Erythroblast (primary cell): ENCODE data around the gene TK2.

Source experiments
- GATA1 ChIP-seq: IDR thresholded peaks from 2 replicates; pipeline ENCODE4 v1.6.1; 2011; ENCODE audit warnings: low read depth, mild to moderate bottlenecking, control low read depth, low read length, moderate library complexity
- POLR2A ChIP-seq: IDR thresholded peaks from 2 replicates; pipeline ENCODE4 v1.6.1; 2011; ENCODE audit warnings: mild to moderate bottlenecking, low read length

DNA sequence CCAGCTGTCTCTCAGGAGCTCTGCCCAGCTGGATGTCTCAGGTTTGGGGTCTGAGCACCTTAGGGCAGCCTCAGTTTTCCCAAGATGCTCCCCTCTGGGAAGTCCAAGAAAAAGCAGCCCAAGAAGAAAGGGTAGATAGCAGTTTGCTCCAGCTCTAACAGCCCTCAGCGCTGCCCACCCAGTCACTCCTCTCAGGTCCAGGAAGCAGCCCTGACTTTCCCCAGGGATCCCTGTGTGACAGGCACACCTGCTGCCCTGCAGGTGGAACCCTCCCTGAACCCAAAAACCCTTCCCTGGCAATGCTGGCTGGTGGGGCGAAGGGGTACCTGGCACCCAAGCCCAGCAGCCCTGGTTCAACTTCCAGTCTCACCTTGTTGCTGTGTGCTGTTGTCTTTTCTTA, 74.7 kb downstream of the TK2 start:
- TF ChIP-seq POLR2A: no peak
- TF ChIP-seq GATA1: no peak
